A673 (cell line): Measurements from ENCODE around the gene PRC1.

ENCODE experiments used
- CTCF ChIP-seq: fragments of 300-800, 200-600 bp; sonication (generic); conservative IDR thresholded peaks from 2 replicates; pipeline ENCODE4 v1.5.1; 2017; ENCODE audit warnings: low read depth, mild to moderate bottlenecking, antibody characterized with exemption, low read length, moderate library complexity, mixed read lengths
- EZH2 ChIP-seq: fragments of 200-600 bp; sonication (generic); IDR thresholded peaks from 2 replicates; pipeline ENCODE4 v1.6.1; 2017; ENCODE audit warnings: borderline replicate concordance, low read depth, mild to moderate bottlenecking, mixed read lengths, antibody characterized with exemption, low read length; ENCODE audit not compliant: poor library complexity, severe bottlenecking

- TF ChIP-seq CTCF (no peak), EZH2 (no peak)
Observed at GRCh38 chr15:90953947-90954711, 40.2 kb downstream of the PRC1 start.
